Measurements from ENCODE around the gene CHKB.
"Not testable (repeated sequence)": the region's sequence is repeated elsewhere in the genome, so short reads cannot be mapped to it uniquely, and the experiment has no call there.

CHKB gene

GRCh38 chr22:50546326-50547262, 36.1 kb downstream of the CHKB start:
- no peak for DNase-seq

- no peak for DNase-seq
Measured at GRCh38 chr22:50545522-50546325, 36.9 kb downstream of the CHKB start, which contains the start of gene KLHDC7B. Gene KLHDC7B (plus strand): TSS chr22:50545899. CDS start chr22:50546244, 345 bp downstream.

DNA sequence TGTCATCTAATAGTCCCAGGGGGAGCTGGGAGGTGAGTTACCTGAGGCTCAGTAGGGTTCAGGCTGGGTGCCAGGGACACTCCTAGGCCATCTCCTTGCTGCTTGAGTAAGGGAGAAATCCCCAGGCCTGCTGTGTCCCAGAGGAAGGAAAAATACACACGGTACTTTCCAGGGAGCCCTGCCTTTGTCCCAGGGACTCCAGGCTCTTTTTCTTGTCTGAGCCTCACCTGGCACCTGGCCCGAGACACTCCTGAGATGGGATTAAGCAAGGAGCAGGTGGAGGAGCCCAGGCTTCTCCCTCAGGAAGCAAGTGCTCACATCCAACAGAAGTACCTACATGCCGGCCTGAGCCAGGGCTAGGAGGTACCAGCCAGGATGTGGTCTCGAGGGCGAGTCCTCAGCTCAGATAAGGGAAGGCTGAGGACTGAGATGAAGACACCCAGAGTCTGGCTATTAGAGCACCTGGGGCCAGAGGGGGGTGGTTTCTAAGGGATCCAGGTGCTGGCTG, 37.8 kb downstream of the CHKB start:
- DNase-seq: no peak

GRCh38 chr22:50544078-50544745, 38.4 kb downstream of the CHKB start:
- no peak for DNase-seq

GRCh38 chr22:50542416-50542927, 40.2 kb downstream of the CHKB start:
- no peak for DNase-seq

DNA sequence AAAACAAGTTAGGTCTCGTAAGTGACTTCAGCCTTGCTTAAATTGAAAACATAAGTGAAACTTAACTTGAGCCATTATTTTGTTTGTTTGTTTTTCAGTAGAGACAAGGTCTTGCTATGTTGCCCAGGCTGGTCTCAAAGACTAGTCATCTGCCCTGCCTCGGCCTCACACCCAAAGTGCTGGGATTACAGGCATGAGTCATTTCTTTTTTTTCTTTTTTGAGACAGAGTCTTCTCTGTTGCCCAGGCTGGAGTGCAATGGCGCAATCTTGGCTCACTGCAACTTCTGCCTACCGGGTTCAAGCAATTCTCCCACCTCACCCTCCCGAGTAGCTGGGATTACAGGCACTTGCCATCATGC, 41.0 kb downstream of the CHKB start:
- DNase-seq: not testable (repeated sequence)

GRCh38 chr22:50540381-50540780, 42.3 kb downstream of the CHKB start:
- DNase-seq: no peak

DNA sequence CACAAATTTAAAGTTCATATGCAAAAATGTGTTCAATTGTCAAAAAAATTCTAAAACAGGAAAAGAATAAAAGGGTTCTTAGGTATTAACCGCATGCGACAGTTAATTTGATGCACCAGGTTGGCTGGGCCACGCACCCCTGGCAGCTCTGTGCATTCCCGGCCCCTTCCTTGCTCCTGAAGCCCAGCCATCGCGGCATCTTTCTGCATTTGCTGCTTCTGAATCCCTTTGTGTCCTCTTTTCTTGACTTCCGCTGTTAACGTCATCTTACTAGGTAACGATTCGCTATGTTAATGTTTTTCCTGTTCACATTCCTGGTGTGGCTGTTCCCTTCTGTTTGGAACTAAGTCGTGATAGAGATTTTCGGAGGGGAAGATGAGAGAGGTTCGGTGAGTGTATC, 44.9 kb downstream of the CHKB start:
- DNase-seq: no peak

DNA sequence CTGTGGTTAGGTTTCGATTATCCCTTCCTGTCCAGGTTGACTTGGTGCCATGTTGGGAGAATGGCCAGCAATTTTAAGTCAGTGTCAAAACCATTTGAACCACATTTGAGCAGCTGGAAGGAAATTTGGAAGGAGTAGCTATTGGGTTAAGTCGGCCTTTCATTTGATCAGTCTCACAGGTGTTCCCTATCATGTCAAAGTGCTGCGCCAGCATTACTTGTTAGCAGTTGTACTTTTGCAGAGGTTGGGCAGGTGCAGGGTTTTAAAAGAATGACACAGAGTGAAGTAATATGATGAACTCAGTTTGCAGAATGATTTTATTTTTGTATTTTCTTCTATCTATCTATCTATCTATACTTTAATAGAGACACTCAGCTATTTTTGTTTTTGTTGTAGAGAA, 46.4 kb downstream of the CHKB start:
- DNase-seq: no peak

- no peak for DNase-seq
Measured at GRCh38 chr22:50535113-50535512, 47.5 kb downstream of the CHKB start.

GRCh38 chr22:50533856-50534711, 48.6 kb downstream of the CHKB start:
- not testable (repeated sequence) for DNase-seq

GRCh38 chr22:50532824-50533796, 49.5 kb downstream of the CHKB start:
- DNase-seq: no peak

GRCh38 chr22:50531962-50532674, 50.5 kb downstream of the CHKB start:
- no peak for DNase-seq

- DNase-seq: no peak
Measured at GRCh38 chr22:50531546-50531961, 51.1 kb downstream of the CHKB start.

- no peak for DNase-seq
Measured at GRCh38 chr22:50530877-50531545, 51.6 kb downstream of the CHKB start.

- no peak for DNase-seq
Measured at GRCh38 chr22:50530580-50530876, 52.1 kb downstream of the CHKB start.

- no peak for DNase-seq
Measured at GRCh38 chr22:50529897-50530579, 52.6 kb downstream of the CHKB start, which contains the start of gene TYMP. Gene TYMP (minus strand): TSS chr22:50530012. CDS start chr22:50529709, 303 bp downstream.

DNA sequence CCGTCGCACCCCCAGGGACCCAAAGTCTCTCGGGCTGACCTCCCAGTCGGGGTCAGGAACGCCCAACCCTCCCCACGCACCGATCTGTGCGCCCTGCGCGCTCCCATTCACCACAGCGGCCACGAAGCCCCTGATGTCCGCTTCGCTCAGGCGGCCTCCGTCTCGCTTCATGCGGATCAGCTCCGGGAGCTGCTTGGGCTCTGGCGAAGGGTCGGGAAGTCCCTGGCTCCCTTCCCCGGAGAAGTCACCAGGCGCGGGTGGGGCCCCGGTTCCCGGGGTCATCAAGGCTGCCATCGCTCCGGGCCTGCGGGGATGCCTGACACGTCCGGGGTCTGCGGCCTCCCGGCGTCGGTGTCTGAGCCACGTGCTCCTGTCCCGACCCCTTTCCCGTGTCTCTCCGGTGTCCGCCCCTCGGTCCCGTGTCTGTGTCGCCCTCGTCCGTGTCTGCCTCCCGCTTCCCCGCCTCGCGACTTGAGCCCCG, 53.2 kb downstream of the CHKB start:
- no peak for DNase-seq

All from KG1 (cell line).